ENCODE measurements around the gene EPB41L4B.
A peak's percentile ranks its signal among the peaks of the same experiment; 100 is the strongest.
"Not testable (repeated sequence)": the region's sequence is repeated elsewhere in the genome, so short reads cannot be mapped to it uniquely, and the experiment has no call there.

The EPB41L4B gene

DNA sequence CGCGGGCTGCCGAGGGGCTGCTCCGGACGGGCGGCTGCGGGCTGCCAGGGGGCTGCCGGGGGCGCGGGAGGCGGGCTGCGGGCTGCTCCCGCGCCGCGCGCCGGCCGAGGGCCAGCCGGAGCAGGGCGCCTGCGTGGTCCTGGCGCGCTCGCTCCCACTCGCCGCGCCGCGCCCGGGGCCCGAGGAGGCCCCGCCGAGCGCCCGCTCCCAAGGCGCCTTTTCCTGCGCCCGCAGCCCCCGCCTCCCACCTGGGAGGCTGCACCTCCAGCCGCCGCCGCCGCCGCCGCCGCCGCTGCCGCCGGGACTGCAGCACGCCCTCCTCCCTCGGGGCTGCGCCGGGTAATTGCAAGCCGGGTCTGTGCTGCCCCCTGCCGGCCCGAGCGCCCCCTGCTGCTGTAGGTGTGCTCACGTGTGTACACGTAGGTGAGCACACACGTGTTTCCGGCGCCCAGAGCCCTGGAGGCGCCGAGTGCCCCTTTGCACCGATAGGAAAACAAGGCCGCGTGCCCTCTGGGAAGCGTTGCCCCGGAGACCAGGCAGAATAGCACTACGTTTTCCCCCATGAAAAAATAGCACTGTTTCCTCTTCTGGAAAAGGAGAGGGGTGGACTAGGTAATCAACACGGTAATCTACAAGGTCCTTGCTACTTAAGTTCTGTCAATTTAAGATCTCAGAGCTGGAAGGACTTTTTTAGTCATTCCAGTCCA is at the start of gene EPB41L4B:
TSS of gene EPB41L4B (minus strand) at position 318 of the 707 bp plus-strand sequence. CDS start 613 bp downstream, outside the sequence.
- peak; percentile 73 to 75 for DNase-seq (ENCODE audit: low read depth in 1 of 2, low spot score in 1 of 2)

- no peak for DNase-seq (ENCODE audit: low read depth in 1 of 2, low spot score in 1 of 2)
These were observed 48.4 kb upstream of the EPB41L4B start for GRCh38 chr9:109369285-109369684.

DNA sequence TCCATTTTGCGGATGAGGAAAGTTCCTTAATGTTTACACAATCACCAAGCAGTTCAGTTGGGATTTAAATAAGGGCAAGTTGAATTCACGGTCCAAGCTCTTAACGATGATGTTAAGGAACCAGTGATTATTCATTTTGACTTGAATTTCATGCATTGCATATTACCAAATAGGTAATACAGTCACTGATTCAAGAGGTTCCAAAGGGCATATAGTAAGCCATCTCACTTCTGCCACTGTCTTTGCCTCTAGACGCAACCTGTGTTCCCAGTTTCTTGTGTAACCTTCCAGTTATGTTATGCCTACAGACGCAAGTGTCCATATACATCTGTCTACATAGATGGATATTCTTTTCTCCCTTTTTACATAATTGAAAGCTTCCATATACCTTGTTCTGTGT is 39.9 kb upstream of the EPB41L4B start:
- no peak for DNase-seq (ENCODE audit: low read depth in 1 of 2, low spot score in 1 of 2)

- DNase-seq (ENCODE audit: low read depth in 1 of 2, low spot score in 1 of 2) = not testable (repeated sequence)
These were observed 38.2 kb upstream of the EPB41L4B start for GRCh38 chr9:109358968-109359603.

- no peak for DNase-seq (ENCODE audit: low read depth in 1 of 2, low spot score in 1 of 2)
These were observed 34.9 kb upstream of the EPB41L4B start for GRCh38 chr9:109355564-109356297.

DNA sequence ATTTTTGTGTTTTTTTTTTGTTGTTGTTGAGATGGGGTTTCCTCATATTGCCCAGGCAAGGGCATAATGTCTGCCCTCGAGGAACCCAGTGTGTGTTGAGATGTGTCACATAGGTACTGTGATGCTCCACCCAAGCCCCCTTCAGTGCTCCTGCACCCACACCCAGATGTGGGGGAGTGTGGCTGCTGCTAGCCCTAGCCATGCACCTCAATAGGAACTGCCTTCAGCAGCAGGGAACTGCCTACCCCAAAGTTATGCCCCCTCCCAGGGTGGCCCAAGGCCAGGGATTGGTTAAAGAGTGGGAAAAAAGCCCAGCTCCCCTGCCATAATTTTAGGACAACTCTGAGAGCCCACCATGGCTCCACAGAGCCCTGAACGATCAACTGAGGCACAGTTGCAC is 33.3 kb upstream of the EPB41L4B start:
- no peak for DNase-seq (ENCODE audit: low read depth in 1 of 2, low spot score in 1 of 2)

GRCh38 chr9:109351032-109351431 is 30.2 kb upstream of the EPB41L4B start:
- DNase-seq (ENCODE audit: low read depth in 1 of 2, low spot score in 1 of 2) = no peak

GRCh38 chr9:109349421-109349846 is 28.6 kb upstream of the EPB41L4B start:
- no peak for DNase-seq (ENCODE audit: low read depth in 1 of 2, low spot score in 1 of 2)

DNA sequence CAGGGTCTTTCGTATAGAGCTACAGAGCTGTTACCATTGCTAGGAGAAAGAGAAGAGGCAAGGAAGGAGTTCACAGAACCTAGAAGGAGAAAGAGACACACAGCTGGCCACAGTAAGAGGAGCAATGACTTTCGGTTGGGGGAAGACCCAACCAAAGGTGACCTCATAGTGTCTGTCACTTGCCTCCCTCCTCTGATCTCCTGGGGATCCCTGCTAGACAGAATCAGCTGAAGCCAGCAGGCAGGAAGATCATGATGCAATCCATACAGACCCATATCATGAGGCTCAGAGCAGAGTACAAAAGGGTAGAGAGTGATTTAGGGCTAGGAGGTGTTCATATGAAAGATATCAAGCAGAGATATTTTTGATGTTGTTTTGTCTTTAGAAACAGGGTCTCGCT is 26.0 kb upstream of the EPB41L4B start:
- DNase-seq (ENCODE audit: low read depth in 1 of 2, low spot score in 1 of 2) = no peak

DNA sequence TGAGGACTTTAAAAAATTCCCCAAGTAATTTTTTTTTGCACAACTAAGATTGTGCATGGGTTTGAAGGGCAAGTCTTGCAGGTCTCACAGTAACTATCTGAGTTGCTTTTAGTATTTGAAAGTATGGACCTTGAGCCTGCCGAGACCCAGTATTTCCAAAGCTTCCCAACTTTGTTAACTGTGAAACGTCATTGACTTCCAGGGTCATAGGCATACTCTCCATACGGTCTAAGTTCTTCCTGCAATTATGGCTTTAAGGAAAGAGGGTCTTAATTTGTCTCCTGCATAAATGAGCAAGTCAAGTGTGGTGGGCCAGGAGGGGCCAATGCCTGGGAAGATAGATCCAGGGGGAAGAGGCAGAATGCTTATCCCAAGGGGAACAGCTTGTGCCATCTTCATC is 24.0 kb upstream of the EPB41L4B start:
- DNase-seq (ENCODE audit: low read depth in 1 of 2, low spot score in 1 of 2) = no peak

DNA sequence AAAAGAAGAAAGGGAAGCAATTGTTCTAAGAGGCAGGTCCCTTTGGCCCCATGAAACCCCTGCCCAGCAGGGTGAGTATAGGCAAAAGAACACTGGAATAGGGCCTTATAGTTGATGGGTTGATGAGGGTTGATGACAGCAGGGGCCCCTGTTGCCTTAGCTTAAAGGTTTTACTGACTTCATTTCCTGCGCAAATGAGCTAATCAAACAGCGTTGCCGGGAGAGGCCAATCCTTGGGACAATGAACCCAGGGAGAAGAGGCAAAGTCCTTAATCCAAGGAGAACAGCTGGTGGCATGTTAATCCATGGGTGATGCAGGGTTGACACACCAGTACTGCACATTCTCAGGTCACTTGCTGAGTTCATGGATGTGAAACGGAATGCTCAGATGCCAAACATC is 22.0 kb upstream of the EPB41L4B start:
- DNase-seq (ENCODE audit: low read depth in 1 of 2, low spot score in 1 of 2) = no peak

DNA sequence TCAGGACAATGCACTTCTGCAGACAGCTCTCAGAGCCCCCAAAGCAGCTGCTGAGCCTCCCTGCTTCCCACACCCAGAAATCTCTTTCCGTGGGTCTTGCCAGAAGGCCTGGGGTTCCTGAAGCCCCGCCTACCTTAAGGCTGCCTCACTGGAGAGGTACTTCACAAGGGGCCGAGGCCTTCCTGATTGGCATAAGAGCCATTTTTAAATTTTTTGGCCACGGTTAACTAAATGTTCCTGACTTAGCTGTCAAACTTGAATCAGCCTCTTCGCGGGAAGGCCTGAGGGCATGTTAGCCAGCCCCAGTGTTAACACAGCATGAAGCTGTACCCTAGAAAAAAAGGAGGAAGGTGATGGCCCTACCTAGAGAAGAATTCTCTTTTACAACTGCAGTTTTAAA is 20.7 kb upstream of the EPB41L4B start:
- DNase-seq (ENCODE audit: low read depth in 1 of 2, low spot score in 1 of 2) = no peak

DNA sequence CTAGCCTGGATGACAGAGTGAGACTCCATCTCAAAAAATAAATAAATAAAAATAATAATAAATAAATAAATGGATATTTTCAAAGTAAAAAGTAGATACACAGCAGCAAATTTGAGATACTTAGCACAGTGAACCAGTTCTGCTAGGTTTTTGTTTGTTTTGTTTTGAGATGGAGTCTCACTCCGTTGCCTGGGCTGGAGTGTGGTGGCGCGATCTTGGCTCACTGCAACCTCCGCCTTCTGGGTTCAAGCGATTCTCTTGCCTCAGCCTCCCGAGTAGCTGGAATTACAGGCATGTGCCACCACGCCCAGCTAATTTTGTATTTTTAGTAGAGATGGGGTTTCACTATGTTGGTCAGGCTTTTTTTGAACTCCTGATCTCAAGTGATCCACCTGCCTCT is 20.1 kb upstream of the EPB41L4B start:
- DNase-seq (ENCODE audit: low read depth in 1 of 2, low spot score in 1 of 2) = not testable (repeated sequence)

DNA sequence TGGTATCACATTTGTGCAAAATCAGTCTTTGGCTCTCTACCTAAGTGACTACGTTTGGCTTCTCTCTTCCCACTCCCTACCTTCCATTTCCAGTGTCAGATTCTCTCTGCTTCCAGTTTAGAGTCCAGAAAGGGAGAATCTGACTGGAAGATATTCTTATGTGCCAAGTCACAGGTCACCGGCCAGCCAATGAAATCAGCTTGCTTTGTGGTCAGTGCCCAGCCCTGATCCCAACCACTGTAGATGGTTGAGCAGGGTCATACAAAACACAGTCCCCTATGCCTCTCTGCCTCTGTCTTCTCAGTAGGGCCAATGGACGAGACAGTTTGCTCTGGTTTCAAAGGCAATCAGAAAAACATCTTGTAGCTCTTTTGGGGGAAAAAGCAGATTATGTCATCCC is 15.6 kb upstream of the EPB41L4B start:
- no peak for DNase-seq (ENCODE audit: low read depth in 1 of 2, low spot score in 1 of 2)

DNA sequence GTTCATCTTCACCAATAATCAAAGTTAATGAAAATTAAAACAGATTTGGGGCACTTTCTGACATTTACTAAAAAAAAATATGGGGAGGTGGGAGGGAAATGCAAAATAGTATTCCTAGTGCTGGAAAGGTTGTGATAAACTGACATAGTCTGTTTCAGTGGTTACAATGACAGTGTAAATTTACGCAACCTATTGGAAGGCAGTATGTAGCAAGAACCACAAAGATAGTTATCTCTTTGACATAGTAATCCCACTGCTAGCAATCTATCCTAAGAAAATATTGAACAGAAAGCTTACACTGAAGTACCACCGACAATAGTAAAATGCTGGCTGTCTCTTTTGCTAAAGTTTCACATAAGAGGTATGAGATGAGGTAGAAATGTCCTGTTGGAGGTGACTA is 15.1 kb upstream of the EPB41L4B start:
- DNase-seq (ENCODE audit: low read depth in 1 of 2, low spot score in 1 of 2) = no peak

DNA sequence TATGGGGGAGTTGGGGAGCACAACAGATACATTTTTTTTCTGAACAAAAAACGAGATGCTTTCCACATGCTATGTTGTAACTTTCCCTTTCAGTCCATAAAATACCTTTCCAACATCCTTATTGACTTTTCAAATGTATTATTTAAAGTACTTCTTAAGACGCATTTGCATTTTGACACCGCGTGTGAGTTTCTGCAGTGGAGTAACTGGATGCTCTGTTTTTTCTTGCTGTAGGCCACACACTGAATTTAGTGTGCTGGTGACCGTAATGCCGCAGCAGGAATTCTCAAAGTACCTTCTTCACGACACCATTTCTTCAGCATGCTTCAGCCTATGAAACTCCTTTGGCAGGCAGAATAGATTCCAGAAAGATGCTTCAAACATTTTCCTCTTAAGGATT is 14.3 kb upstream of the EPB41L4B start:
- DNase-seq (ENCODE audit: low read depth in 1 of 2, low spot score in 1 of 2) = no peak

DNA sequence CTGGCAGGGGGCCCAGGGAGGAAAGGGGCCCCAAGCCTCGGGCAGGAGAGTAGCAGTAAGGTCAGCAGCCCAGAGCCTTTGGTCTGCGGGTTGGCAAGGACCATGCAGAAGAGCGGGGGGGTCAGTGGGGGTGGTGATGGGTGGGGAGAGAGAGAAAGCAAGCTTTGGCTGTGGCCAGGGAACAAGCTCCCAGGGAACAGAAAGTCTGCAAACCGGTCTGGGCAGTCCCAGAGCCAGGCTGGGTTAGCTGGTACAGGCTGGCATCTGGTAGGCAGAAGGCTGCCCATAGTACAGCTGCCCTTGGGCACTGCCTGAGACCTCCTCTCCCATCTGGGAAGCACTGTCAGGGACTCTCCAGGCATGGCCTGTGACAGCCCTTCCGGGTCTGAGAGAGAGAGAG is 10.5 kb upstream of the EPB41L4B start:
- no peak for DNase-seq (ENCODE audit: low read depth in 1 of 2, low spot score in 1 of 2)

- no peak for DNase-seq (ENCODE audit: low read depth in 1 of 2, low spot score in 1 of 2)
These were observed 8.9 kb upstream of the EPB41L4B start for GRCh38 chr9:109329638-109330258.

- DNase-seq (ENCODE audit: low read depth in 1 of 2, low spot score in 1 of 2) = no peak
These were observed 8.2 kb upstream of the EPB41L4B start for GRCh38 chr9:109328978-109329637.

DNA sequence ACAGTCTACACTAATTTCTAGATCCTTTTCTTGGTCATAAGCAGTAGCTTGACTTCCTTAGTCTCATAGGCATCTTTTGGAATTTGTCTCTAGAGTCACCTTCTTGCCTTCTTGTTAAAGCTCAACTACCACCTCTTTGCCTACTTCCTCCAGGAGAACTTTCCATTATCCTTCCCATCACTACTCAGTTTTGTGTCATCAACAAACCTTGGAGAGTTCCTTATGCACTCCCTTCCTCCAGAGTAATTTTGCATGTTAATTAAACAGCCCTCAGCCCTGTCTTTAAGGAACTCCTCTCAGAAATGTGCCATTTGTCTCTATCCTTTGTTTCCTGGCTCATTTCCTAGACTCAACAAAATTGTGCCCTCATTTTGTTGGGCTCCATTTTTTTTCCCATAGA is 4.2 kb upstream of the EPB41L4B start:
- no peak for DNase-seq (ENCODE audit: low read depth in 1 of 2, low spot score in 1 of 2)

GRCh38 chr9:109323771-109324170 is 2.9 kb upstream of the EPB41L4B start:
- DNase-seq (ENCODE audit: low read depth in 1 of 2, low spot score in 1 of 2) = no peak

Measured in activated T-helper 1 cell treated with anti-CD3 and anti-CD28 coated beads, Interleukin-2, amount 50 U/mL, for 16 hours (primary cell).